GM18951 (cell line): ENCODE results near the gene RAB34.

ENCODE experiments used
- POLR2A ChIP-seq: IDR thresholded peaks from 4 replicates; pipeline ENCODE4 v1.6.1; 2011; ENCODE audit warnings: mild to moderate bottlenecking; ENCODE audit not compliant: insufficient read length, insufficient read depth; ENCODE audit errors: extremely low read depth
- in situ Hi-C: fragments of 300-500 bp; cut with MboI; formaldehyde crosslinking; loops from one replicate; pipeline ENCODE4 v1.12.0; 2022; ENCODE audit warnings: low sequenced_read_pairs, mixed read lengths, inconsistent platforms; ENCODE audit not compliant: unreplicated experiment

RAB34 gene, protein sequence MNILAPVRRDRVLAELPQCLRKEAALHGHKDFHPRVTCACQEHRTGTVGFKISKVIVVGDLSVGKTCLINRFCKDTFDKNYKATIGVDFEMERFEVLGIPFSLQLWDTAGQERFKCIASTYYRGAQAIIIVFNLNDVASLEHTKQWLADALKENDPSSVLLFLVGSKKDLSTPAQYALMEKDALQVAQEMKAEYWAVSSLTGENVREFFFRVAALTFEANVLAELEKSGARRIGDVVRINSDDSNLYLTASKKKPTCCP

DNA sequence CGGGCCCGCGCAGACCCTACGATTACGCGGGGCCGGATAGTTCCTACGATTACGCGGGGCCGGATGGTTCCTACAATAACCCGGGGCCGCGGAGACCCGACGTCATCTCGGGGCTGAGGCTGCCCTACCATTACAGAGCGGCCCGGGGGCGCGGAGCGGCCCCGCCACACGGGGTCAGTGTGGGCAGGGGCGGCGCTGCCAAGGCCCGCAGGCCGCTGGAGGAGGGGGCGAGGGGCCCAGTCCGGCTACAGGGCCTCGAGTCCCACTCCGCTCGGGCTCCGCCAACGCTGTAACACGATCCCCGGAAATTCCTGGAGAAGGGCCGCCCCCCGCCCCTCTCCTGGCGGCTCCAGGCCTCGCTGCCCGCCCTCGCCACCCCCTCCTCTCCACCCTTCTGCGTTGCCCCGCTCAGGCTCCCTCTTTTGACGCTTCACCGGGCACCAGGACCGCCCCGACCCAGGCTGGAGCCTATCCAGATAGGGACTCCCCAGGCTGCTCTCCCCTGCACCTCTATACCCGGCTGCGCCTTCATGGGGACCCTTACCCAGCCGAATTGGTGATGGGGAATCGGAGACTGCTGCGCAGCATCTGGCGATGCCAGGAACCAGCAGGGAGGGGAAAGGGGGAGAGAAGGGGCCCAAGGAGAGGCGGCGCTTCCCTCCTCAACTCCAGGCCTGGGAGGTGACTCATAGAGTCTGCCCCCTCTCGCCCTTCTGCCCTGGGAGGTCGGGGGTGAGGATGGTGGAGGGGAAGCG, at the start of gene RAB34:
Gene RAB34 (minus strand): TSS at position 291 of the 755 bp plus-strand sequence. CDS start 602 bp downstream, outside the sequence.
- in situ Hi-C loops: no loop called here
- TF ChIP-seq POLR2A: peak; percentile 21

DNA sequence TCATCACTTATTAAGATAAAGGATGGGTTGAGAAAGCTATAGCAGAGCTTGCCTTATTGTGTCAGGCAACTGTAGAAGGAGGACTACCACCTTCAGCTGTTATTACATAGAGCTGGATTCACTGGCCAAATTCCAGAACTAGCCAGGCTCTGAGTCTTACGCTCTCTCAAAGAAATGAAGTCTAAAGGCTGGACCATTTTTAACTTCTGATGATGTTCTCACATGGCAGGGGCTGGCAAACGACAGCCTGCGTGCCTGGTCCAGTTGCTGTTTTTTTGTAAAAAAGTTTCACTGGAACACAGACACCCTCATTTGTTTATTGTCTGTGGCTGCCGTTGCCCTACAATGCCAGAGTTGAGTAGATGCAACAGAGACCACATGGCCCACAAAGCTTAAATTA, 47.4 kb upstream of the RAB34 start:
- TF ChIP-seq POLR2A: no peak
- in situ Hi-C loops: no loop called here

DNA sequence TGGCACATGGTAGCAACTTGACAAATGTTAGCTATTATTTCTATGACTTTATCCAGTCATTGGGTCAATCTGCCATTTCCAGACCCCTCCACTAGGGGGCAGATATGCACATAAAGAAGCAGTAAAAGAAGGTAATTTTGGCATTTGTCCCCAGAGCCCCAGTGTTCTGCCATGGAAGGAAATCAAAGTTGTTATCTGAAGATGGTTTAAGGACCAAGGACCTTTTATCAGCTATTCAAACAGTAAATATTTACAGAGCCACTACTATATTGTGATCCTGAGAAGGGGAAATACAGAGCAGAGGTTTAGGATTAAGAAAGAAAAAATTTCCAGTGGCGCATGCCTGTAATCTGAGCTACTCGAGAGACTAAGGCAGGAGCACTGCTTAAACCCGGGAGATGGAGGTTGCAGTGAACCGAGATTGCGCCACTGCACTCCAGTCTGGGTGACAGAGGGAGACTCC, 46.2 kb upstream of the RAB34 start:
- no peak for TF ChIP-seq POLR2A
- in situ Hi-C loops: no loop called here

DNA sequence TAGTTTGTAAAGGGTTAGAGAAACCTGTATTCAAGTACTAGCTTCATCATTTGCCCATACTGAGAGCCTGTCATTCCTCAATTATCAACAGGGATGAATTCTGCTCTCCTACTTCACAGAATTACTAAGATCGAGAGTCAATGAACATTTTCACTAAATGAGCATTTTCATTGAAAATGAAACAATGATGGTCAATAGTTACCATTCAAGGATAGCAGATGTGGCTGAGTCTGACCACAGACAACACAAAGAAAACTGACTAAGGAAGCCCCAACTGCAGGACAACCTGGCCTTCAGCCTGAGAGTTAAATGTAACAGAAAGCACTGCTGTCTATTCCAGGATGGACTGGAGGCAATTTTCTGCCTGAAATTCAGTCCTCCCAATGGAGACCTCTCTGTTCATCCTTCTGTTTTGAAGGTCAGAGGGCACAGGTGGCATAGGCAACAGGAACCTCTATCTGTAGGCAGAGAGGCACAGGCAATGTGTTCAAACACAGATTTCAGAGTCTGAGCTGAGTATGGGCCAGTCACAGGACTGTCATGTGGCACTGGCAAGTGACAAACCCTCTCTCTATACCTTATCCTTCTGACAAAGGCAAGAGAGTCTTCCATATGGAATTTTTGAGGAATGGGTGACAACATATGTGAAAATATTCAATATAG, 45.6 kb upstream of the RAB34 start:
- in situ Hi-C loops: no loop called here
- TF ChIP-seq POLR2A: no peak

DNA sequence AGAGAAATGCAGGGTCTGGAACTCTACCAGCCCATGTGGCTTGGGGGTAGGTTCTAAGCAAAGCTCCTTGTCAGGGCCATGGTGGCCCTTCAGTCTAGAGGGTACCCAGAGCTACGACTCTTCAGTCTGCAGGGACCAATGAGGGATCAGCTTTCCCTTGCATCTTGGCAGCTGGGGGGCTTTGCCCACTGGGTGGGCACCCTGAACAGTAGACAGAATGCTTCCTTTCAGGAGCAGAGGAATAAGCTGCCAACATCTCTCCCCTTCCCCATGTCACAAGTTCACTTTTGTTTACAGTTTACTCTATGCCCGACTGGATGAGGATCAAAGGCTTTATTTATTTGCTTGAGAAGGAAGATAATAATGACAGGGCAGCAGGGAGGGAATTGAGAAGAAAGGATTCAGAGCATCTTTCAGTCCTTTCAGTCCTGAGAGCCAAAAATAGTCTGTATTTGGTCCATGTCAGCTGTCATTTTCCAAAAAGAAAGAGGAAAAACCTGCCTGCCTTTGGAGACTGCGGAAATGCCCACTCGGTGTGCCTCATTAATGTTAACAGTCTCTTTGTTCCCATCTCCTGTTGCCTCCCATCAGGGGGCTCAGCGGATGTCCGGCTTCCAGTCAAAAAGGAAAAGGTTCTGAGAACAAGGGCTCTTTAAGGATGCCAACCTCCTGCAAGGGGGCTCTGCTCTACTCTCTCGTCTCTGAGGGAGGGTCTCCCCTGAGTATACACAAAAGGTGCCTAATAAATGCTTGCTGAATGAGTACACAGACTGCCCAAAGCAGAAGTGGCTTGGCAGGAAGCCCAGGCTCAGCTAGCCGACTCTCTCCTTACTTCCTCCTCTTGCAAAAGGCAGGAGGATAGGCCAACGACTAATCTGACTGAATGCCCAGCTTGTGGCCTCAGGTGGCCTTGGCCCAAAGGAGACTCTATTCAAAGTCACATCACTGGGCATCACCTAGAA, 43.2 kb upstream of the RAB34 start:
- in situ Hi-C loops: no loop called here
- TF ChIP-seq POLR2A: no peak

DNA sequence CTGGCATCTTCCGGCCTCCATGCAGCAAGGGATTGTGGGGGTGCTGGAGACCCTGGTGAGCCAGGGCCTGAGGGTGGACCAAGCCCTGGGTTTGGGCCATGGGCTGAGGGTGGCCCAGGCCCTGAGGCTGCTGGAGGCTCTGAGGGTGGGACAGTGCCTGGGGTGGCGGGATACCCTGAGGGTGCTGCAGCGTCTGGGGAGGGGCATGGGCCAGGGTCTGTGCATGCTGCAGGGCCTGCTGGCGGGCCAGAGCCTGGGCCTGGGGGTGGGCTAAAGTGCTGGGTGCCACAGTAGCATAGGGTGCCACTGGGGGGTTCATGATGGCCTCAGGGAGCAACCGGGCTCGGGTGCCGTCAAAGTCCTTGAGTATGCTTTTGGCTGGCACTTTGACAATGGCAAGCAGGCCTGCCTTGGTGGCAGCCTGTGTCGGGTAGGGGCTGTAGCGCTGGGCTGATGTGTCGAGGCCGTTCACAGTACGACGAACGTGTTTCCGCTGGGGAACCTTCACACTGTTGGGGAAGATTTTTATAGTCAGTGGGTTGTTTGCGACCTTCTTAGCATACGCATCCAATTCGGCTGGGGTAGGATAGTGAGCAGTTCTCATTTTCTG, 41.7 kb upstream of the RAB34 start:
- no peak for TF ChIP-seq POLR2A
- in situ Hi-C loops: no loop called here

DNA sequence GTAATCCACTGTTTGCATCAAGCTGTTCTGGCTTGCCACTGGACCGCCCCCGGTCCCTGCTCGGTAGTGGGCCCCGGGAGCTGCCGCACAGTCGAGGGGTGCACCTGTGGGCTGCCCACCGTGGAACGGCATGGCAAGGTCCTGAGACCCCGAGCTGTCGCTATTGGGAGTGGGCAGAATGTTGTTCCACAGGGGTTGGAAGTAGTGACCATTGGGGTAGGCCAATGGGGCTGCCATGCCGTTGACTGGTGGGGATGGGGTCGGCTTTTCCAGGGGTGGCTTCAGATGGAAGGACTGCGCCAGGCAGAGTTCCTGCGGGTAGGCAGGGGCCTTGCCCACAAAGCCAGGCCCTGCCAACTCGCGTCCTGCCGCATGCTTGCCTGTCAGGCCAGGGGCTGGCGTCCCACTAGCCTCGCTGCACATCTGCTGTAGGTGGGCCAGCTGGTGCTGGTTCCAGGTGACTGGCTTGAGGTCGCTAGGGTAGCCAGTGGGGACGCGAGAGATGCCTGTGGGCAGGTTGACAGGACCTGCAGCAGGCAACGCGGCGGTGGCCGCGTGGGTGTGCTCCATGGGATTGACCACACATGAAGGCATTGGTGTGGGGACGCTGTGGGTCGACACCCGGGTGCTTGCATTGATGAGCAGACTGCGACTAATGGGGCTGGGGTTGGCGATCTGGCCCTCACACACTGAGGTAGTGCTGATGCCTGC, 40.9 kb upstream of the RAB34 start:
- TF ChIP-seq POLR2A: no peak
- in situ Hi-C loops: no loop called here

DNA sequence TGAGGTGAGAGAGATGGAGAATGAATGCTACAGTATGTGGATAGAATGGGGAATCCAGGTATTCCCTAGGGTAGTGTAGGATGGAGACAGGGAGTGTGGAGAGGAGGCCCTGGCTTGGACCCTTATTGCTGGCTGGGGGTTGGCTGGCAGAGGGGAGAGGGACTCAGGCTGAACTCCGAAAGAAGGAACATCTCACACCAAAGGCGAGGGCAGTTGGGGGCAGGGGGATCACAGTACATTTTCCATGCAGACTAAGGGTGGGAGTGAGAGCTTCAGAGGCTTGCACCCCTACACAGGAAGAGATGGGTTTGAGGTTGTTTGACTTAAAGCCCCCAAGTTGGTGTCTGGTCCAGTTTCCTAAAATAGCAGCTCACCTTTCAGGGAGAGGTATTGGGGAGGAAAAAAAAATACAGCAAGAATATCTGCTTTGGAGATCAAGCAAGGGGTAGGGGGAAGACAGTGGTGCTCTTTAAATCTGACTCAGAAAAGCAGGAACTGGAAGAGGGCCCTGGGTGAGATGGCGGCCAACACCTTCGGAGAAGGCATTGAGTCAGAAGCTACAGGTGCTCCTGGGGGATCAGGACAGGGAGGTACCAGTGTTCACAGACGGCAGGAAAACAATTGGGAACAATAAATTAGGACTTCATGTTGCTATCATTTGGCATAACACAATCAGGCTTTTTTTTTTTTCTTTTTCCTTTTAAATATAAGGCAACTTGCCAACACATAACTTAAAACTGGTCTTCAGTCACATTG, 38.6 kb upstream of the RAB34 start:
- in situ Hi-C loops: no loop called here
- no peak for TF ChIP-seq POLR2A

DNA sequence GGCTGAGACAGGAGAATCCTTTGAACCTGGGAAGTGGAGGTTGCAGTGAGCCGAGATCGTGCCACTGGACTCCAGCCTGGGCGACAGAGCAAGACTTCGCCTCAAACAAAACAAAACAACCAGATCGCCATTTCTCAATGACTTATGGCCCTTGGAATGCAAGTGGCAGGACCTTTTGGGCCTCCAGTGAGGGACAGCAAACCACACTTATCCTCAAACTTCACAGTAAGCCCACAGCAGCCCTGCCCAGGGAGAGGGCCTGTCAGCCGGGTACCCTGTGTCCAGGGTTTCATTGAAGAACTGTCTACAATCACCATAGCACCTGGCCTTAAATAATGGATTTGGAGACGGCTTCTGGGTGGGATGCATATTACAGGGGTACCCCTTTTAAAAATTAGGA, 37.8 kb upstream of the RAB34 start:
- no peak for TF ChIP-seq POLR2A
- in situ Hi-C loops: no loop called here

DNA sequence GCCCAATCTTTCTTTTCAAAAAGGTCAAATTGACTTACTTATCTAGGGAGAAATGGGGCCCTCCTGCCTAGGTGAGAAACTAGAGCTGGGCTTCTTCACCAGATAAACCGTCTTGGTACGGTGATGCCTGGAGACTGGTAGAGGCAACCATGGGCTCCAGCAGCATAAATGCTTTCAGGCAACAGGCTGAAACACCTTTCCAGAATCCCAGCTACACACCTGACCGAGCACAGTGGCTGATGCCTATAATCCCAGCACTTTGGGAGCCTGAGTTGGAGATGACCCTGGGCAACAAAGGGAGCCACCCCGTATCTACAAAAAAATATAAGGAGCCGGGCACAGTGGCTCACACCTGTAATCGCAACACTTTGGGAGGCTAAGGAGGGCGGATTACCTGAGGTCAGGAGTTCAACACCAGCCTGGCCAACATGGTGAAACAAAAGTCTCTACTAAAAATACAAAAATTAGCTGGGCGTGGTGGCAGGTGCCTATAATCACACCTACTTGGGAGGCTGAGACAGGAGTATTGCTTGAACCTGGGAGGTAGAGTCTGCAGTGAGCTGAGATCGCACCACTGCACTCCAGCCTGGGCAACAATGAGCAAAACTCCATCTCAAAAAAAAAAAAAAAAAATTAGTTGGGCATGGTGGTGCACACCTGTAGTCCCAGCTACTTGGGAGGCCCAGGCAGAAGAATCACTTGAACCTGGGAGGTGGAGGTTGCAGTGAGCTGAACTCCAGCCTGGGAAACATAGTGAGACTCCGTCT, 34.1 kb upstream of the RAB34 start:
- no peak for TF ChIP-seq POLR2A

More for the DNA sequence above, 34.1 kb upstream of the RAB34 start:
- in situ Hi-C loops: no loop called here
